GM12872 (cell line): ENCODE data around the gene CELF1.

Experiments used
- CTCF ChIP-seq: IDR thresholded peaks from 3 replicates; pipeline ENCODE4 v1.5.1; 2011; ENCODE audit warnings: low read depth, mild to moderate bottlenecking, low read length, moderate library complexity; ENCODE audit not compliant: insufficient read depth

Gene CELF1

GRCh38 chr11:47443028-47443700 lies 109.8 kb downstream of the CELF1 start:
- TF ChIP-seq CTCF, result peak; percentile 36; the same call in 2 of the 3 replicates

- TF ChIP-seq CTCF, result no peak
Measured at GRCh38 chr11:47442514-47442913, 110.4 kb downstream of the CELF1 start.

- TF ChIP-seq CTCF, result no peak
Measured at GRCh38 chr11:47441421-47441820, 111.5 kb downstream of the CELF1 start.

GRCh38 chr11:47440054-47440476 lies 112.9 kb downstream of the CELF1 start:
- TF ChIP-seq CTCF, result no peak

GRCh38 chr11:47438721-47439120 lies 114.2 kb downstream of the CELF1 start:
- no peak for TF ChIP-seq CTCF

- no peak for TF ChIP-seq CTCF
Measured at GRCh38 chr11:47437746-47438418, 115.0 kb downstream of the CELF1 start.

GRCh38 chr11:47437218-47437745 lies 115.7 kb downstream of the CELF1 start:
- TF ChIP-seq CTCF, result no peak
